ENCODE data around the gene FAM110C.
A peak's percentile ranks its signal among the peaks of the same experiment; 100 is the strongest.

DNA sequence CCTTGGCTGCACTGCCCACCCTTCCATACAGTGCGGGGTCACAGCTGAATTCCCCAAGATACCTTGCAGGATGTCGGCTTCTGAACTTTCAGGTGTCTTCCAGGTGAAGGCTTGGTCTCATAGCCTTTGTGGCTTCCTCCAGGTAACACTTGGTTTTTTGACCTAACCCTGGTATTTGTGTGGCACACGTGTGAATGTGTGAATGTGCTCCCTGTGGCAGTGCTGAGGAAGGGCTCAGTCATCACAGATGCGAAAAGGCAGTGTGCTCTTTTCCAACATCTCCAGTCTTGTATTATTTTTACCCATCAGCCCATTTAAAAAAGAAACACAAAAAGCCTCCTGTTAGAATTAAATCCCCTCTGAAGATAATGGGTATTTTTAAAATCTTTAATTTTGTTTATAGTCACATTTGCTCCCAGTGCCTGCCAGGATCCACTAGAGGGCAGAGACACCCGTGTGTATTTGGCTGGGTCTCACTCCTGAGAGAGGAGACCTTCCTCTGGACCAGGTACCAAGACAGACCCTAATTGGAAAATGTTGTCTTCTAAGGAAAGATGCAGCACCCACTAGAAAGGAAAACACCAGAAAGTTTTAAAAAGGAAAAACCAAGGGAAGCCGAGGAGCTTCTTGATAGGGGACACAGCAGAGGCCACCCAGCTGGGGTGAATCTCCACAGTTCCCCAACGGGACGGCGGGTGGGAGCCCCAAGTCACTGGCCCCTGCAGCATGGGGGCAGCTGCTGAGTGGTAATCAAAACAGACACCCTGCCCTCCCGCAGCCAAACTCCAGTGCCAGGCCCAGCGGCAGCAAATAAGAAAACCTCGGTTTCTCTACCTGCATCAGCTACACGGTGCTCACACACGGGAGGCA, 27.7 kb downstream of the FAM110C start:
- TF ChIP-seq, protein P1, sequence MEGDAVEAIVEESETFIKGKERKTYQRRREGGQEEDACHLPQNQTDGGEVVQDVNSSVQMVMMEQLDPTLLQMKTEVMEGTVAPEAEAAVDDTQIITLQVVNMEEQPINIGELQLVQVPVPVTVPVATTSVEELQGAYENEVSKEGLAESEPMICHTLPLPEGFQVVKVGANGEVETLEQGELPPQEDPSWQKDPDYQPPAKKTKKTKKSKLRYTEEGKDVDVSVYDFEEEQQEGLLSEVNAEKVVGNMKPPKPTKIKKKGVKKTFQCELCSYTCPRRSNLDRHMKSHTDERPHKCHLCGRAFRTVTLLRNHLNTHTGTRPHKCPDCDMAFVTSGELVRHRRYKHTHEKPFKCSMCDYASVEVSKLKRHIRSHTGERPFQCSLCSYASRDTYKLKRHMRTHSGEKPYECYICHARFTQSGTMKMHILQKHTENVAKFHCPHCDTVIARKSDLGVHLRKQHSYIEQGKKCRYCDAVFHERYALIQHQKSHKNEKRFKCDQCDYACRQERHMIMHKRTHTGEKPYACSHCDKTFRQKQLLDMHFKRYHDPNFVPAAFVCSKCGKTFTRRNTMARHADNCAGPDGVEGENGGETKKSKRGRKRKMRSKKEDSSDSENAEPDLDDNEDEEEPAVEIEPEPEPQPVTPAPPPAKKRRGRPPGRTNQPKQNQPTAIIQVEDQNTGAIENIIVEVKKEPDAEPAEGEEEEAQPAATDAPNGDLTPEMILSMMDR (IDR thresholded peaks at IDR 0.05; ENCODE audit: borderline replicate concordance, extremely low read depth, low read length, poor library complexity, severe bottlenecking): peak; percentile 64
- TF ChIP-seq EZH2 (IDR thresholded peaks at IDR 0.05; ENCODE audit: borderline replicate concordance, low read depth, low read length, severe bottlenecking): no peak
